SK-N-SH (cell line): ENCODE measurements around the gene STPG2.

Experiments
- CTCF ChIP-seq: fragments of 200-600 bp; sonication (generic); IDR thresholded peaks from 2 replicates; pipeline ENCODE4 v1.6.1; 2017; ENCODE audit warnings: antibody characterized with exemption, mild to moderate bottlenecking, moderate library complexity
- ELF1 ChIP-seq: IDR thresholded peaks from 2 replicates; pipeline ENCODE4 v1.4.0; 2012
- FOXM1 ChIP-seq: IDR thresholded peaks from 2 replicates; pipeline ENCODE4 v1.4.0; 2012; ENCODE audit warnings: low read depth, mild to moderate bottlenecking
- JUND ChIP-seq: IDR thresholded peaks from 2 replicates; pipeline ENCODE4 v1.4.0; 2012
- RAD21 ChIP-seq: IDR thresholded peaks from 2 replicates; pipeline ENCODE4 v1.6.1; 2012; ENCODE audit warnings: mild to moderate bottlenecking, low read length
- SMC3 ChIP-seq: IDR thresholded peaks from 2 replicates; pipeline ENCODE4 v1.6.1; 2012; ENCODE audit warnings: low read depth, low read length, improper control_type of control experiment

GRCh38 chr4:98126141-98126540 is 17.1 kb downstream of the STPG2 start:
- TF ChIP-seq ELF1 (no peak), RAD21 (no peak), CTCF (no peak), FOXM1 (no peak), JUND (no peak), SMC3 (no peak)
